Liver (tissue), 3 donors: Measurements from ENCODE around the gene ATP6V0D1.

Experiments used
- FOXA1 ChIP-seq: IDR thresholded peaks from 2 replicates; pipeline ENCODE4 v1.6.1; 2016; ENCODE audit warnings: antibody characterized with exemption
- GABPA ChIP-seq, 2 donors: IDR thresholded peaks in 1 of 2; conservative IDR thresholded peaks in 1 of 2; 2 replicates each; pipeline ENCODE4 v1.6.1; 2016; ENCODE audit warnings: antibody characterized with exemption in 2 of 2, mild to moderate bottlenecking in 1 of 2, moderate library complexity in 1 of 2
- HNF4A ChIP-seq, 2 donors: conservative IDR thresholded peaks; 2 replicates each; pipeline ENCODE4 v1.6.1; 2016; ENCODE audit warnings: antibody characterized with exemption in 2 of 2, mild to moderate bottlenecking in 2 of 2
- JUND ChIP-seq, 2 donors: IDR thresholded peaks; 2 replicates each; pipeline ENCODE4 v1.6.1; 2016; ENCODE audit warnings: antibody characterized with exemption in 2 of 2
- MAX ChIP-seq: IDR thresholded peaks from 2 replicates; pipeline ENCODE4 v1.6.1; 2016; ENCODE audit warnings: antibody characterized with exemption
- RAD21 ChIP-seq, 2 donors: IDR thresholded peaks; 2 replicates each; pipeline ENCODE4 v1.6.1; 2016; ENCODE audit warnings: antibody characterized with exemption in 2 of 2, mild to moderate bottlenecking in 2 of 2
- TAF1 ChIP-seq: conservative IDR thresholded peaks from 2 replicates; pipeline ENCODE4 v1.6.1; 2016; ENCODE audit warnings: antibody characterized with exemption, mild to moderate bottlenecking
- YY1 ChIP-seq: IDR thresholded peaks from 2 replicates; pipeline ENCODE4 v1.6.1; 2016; ENCODE audit warnings: antibody characterized with exemption, mild to moderate bottlenecking
- ZBTB33 ChIP-seq: IDR thresholded peaks from 2 replicates; pipeline ENCODE4 v1.6.1; 2016; ENCODE audit warnings: antibody characterized with exemption
- TF ChIP-seq, protein P1 (sequence below): fragments of 150-350 bp; IDR thresholded peaks from 2 replicates; pipeline ENCODE4 v1.5.1; 2017; ENCODE audit warnings: improper control_type of control experiment, low read depth, low read length; ENCODE audit not compliant: missing input control
- TF ChIP-seq, protein P2 (sequence below): IDR thresholded peaks from 2 replicates; pipeline ENCODE4 v1.6.1; 2016; ENCODE audit warnings: antibody characterized with exemption, mild to moderate bottlenecking
- donor health status: healthy.
- donor health status: healthy.

- TF ChIP-seq, protein P1, sequence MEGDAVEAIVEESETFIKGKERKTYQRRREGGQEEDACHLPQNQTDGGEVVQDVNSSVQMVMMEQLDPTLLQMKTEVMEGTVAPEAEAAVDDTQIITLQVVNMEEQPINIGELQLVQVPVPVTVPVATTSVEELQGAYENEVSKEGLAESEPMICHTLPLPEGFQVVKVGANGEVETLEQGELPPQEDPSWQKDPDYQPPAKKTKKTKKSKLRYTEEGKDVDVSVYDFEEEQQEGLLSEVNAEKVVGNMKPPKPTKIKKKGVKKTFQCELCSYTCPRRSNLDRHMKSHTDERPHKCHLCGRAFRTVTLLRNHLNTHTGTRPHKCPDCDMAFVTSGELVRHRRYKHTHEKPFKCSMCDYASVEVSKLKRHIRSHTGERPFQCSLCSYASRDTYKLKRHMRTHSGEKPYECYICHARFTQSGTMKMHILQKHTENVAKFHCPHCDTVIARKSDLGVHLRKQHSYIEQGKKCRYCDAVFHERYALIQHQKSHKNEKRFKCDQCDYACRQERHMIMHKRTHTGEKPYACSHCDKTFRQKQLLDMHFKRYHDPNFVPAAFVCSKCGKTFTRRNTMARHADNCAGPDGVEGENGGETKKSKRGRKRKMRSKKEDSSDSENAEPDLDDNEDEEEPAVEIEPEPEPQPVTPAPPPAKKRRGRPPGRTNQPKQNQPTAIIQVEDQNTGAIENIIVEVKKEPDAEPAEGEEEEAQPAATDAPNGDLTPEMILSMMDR, result no peak
- TF ChIP-seq GABPA (IDR thresholded peaks at IDR 0.05 in 1 of 2, conservative IDR thresholded peaks at IDR 0.05 in 1 of 2) (no peak), RAD21 (IDR thresholded peaks at IDR 0.05) (no peak), JUND (IDR thresholded peaks at IDR 0.05) (no peak), YY1 (no peak), MAX (no peak), HNF4A (conservative IDR thresholded peaks at IDR 0.05) (no peak), FOXA1 (no peak), TAF1 (no peak), ZBTB33 (no peak)
- TF ChIP-seq, protein P2, sequence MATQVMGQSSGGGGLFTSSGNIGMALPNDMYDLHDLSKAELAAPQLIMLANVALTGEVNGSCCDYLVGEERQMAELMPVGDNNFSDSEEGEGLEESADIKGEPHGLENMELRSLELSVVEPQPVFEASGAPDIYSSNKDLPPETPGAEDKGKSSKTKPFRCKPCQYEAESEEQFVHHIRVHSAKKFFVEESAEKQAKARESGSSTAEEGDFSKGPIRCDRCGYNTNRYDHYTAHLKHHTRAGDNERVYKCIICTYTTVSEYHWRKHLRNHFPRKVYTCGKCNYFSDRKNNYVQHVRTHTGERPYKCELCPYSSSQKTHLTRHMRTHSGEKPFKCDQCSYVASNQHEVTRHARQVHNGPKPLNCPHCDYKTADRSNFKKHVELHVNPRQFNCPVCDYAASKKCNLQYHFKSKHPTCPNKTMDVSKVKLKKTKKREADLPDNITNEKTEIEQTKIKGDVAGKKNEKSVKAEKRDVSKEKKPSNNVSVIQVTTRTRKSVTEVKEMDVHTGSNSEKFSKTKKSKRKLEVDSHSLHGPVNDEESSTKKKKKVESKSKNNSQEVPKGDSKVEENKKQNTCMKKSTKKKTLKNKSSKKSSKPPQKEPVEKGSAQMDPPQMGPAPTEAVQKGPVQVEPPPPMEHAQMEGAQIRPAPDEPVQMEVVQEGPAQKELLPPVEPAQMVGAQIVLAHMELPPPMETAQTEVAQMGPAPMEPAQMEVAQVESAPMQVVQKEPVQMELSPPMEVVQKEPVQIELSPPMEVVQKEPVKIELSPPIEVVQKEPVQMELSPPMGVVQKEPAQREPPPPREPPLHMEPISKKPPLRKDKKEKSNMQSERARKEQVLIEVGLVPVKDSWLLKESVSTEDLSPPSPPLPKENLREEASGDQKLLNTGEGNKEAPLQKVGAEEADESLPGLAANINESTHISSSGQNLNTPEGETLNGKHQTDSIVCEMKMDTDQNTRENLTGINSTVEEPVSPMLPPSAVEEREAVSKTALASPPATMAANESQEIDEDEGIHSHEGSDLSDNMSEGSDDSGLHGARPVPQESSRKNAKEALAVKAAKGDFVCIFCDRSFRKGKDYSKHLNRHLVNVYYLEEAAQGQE, result no peak
Observed at GRCh38 chr16:67518676-67519075, 37.7 kb upstream of the ATP6V0D1 start.
